DMS 273 (cell line): ENCODE data around the gene LHFPL2.

ENCODE experiments used
- DNase-seq: peaks from one replicate; lab custom pipeline; 2025; ENCODE audit not compliant: unreplicated experiment; lab: John Stamatoyannopoulos, UW

The LHFPL2 gene

GRCh38 chr5:78547183-78547582, 101.4 kb downstream of the LHFPL2 start:
- DNase-seq: no peak

DNA sequence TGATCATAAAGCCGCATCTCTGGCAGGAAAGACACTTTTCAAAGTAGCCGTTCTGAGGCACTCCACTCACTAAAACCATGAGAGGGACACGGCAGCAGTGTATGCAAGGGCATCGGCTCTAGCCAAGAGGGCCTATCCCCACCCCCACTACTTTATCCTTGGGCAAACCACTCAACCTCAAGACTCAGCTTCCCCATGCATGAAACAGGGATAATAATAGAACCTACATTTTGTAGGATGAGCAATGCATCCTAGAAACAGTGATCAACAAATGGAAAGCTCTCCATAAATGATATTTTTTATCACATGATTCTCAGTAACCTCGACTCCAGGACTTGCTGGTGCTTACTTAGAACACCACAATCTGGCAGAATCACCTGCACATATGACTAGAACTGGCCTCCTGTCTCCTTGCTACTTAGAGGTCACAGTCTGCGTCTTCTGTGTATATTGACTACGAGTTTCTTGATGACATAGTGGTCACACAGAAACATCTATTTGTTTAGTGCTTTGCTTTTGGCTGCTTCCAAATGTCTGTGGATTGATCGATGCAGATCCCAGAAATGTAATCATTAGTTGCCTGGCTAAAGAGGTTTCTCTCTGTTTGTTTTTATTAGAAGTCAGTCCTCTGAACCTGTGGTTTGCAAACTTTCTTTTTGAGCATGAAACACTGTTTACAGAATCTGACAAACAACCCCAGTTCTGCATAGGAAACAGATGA, 102.1 kb downstream of the LHFPL2 start:
- DNase-seq: no peak

DNA sequence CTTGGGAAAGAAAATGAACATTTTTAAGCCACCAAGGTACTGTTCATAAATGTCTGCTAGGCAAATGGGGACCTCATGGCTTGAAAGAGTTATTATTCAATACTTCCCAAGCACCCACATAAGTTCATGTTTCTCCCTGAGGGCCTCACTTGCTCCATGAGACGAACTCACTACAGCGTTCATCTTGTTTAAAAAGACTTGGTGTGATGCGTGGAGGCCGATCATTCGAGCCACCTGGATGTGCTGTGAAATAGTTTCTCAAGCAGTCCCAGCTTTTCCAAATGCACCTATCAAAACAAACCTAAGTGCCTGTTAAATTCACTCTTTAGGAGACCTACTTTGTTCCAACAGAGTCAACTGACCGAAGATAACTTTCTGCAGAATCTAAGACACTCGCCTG, 103.2 kb downstream of the LHFPL2 start:
- no peak for DNase-seq

DNA sequence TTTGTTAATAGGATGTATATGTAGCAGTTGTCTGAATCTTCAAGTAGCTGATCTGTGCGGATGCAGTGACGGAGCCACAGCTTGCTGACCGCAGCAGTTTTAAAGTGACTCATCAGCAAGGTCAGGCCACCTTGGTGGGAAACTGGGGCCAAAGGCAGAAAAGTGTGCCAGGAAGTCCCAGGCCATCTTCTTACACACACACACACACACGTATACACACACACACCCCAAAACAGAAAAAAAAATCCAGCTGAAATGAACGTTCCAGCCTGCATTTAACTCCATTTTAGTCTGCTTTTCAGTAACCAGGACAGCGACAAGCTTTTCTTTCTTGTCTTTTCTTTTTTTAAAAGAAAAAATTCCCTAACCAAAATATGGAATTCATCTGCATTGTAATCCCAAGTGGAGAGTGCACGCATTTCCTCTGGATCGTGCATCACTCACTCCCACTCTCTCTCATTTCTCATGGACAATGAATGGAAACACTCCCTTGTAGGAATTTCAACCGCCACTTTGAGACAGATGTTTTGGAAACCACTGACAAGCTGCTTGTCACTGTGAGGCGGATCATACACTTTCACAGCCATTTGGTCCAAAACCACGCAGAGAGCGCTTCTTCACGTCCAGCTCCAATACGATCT, 103.9 kb downstream of the LHFPL2 start:
- DNase-seq: no peak

DNA sequence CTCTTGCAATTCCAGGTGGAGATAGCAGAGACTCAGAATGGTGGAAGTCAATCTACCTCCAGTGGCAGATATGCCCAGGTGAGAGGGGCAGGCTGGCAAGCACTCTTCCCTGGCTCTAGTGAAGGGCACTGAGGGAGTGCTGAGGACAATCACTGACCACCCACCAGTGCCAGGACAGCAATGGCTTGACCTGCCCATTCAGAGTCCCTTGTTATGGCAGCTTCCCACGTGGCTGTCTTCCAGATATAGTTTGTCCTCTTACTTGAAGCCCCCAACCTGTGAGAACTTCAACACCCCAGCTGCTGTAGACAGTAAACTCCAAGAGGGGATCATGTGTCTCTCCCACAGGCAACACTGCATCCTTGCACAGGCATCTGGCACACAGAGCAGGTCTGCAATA, 104.7 kb downstream of the LHFPL2 start:
- no peak for DNase-seq

DNA sequence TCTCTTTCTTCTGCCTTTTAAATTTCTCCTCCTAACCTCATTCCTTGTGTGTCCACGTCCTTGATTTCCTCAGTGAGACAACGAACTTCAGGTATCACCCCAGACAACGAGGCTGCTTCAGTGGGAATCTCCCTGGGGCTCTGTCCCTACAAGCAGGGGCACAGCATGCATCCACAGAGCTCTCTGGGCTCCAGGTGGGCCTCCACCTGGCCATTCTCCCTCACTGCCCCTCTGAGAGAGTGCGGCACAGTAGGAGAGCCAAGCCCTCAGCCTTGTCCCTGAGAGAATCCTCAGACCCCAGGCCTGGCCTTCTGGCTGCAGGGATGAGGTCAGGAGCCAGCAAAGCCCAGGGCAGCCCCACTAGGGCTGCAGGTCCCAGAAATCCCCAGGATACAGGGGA, 105.3 kb downstream of the LHFPL2 start:
- DNase-seq: no peak

DNA sequence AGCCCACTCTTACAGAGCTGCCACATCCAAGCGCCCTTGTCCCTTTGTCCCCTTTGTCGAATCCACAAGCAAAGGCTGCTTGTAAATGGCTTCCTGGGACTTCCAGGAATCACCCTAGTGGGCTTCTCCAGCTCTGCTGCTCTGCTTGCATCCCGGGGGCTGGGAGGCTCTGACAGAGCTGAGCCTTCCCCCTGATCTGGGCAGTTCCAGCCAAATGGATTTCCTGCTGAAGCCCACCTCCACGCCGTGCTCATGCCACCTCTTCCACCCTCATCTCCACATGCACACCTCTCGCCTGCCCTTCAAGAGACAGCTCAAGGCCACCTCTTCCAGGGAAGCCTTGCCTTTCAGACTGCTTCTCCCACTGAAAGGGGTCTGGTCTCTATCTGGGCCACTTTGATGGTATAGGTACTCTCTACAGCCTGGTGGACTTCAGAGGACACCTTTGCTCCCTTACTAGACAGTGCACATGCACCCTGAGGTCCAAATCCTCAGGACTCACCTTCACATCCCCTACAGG, 106.2 kb downstream of the LHFPL2 start:
- no peak for DNase-seq

- DNase-seq: no peak
These were observed 107.4 kb downstream of the LHFPL2 start for GRCh38 chr5:78541086-78541654.

DNA sequence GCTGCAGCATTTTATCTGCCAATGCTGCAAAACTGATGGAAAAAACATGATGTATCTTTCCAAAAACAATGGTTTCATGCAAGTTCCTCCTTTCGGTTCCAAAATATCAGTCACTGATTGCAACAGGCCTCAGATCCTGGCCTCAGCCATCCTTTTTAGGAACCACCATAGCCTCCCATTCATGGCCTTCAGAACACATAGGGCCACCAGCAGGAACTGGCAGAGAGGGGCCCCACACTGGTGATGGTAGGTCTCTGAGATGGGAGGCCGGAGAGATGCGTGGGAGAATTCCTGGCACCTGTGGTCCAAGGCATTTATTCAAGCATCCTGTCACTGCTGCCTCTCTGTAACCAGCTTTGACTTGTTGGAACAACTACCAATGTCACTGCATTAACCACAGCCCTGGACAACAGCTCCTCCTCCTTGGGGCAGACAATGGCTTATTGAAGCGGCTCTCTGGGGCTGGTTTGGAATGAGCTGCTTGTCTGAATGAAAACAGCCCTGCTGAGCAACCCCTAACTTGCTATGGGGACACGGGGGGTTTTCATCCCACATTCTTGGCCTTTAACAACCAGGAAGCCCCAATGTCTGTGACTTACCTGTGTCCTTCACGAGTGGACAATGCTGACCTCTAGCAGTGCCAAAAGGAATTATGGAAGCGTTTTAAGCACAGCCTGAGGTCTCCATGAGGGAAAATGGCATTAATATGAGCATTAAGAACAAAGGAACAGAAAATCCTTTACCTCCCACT, 108.1 kb downstream of the LHFPL2 start:
- no peak for DNase-seq

DNA sequence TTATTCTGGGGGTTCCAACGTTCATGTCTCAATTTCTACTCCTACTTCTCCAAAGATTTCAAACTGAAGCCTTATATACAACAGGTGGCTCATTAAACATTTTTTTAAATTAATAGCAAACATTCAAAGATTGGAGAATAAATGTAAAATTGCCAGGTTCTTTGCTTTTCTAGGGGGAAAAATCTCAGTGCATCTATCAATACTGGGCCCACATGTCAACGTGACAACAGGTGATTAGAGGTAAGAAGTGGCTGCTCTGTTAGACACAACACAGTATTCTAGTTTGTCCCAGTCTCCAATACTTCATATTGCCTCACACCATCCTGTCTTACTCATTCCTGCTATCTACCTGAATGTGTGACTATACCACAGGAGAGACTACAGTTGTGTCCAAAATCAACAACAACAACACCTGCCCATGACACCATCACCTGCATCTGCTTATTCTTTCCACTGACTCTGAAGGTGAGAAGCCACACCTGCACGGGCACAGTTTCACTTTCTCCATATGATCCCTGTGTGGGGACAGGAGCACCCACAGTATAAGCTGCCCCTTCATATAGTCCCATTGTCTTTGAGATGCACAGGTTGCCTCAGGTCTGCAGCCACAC, 110.2 kb downstream of the LHFPL2 start:
- no peak for DNase-seq

DNA sequence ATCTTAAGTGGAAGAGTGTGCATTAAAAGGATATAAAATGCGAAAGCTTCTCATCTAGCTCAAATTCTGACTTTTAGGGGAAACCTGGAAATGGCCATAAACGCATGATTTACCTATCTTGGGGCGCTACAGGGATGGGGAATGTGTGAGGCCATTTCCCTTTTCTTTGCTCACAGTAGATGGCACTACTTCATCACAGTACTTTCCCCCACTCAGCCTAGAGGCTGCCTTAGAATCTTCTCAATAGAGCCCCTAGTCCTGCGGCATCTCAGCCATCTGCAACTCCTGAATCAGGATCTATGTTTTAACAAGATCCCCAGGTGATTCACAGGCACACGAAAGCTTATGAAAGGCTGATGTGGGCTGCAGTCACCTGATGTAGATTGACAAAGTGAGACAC, 110.8 kb downstream of the LHFPL2 start:
- DNase-seq: peak; percentile 62

GRCh38 chr5:78537411-78537810, 111.2 kb downstream of the LHFPL2 start:
- DNase-seq: no peak

- no peak for DNase-seq
These were observed 111.8 kb downstream of the LHFPL2 start for GRCh38 chr5:78536661-78537196.

DNA sequence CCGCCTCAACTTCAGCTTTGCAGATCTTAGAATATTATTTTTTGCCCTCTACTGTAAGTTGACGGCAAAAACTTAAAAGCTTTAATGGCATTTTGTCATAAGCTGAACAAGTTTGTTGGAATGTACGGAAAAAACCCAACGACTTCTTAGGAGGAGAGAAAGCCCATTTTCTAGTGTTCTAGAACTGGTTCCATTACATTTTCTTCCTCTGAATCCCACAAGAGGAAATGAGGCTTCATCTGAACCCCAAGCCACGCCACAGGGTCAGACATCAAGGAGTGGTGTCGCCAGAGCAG, 113.7 kb downstream of the LHFPL2 start:
- DNase-seq: no peak

DNA sequence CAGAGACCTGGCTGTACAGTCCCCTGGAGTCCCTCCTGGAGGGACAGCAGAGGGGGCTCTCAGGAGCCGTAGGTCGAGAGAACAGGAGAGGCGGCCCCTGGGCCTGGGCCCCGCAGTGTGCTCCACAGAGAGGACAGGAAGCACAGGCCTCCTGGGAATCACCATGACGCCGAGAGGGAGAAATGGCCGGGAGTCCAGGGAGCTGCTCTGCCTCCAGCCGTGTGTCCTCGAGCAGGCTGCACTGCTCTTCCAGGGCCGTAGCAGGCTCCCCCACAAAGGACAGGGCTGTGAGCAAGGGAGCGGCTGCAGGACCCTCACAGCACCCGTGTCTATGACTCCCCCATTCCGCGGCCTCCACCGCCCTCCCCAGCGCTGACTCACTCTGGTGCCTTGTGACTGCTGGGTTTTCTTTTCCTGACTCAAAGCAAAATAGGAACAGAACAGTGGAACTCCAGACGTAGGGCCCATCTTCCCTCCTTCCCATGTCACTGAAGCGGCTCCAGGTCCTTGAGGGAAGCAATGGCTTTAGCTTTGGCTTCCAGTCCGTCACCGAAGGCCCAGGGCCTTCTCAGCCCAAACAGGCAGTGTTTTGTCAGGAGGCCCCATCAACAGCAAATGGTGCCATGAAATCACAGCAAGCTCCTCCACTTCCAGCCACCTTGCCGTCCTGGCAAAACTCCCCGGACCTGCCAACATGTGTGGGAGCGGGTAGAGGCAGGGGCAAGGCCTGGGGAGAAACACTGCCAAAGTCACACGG, 114.2 kb downstream of the LHFPL2 start:
- no peak for DNase-seq

- DNase-seq: peak; percentile 60
These were observed 115.2 kb downstream of the LHFPL2 start for GRCh38 chr5:78533356-78533755.

DNA sequence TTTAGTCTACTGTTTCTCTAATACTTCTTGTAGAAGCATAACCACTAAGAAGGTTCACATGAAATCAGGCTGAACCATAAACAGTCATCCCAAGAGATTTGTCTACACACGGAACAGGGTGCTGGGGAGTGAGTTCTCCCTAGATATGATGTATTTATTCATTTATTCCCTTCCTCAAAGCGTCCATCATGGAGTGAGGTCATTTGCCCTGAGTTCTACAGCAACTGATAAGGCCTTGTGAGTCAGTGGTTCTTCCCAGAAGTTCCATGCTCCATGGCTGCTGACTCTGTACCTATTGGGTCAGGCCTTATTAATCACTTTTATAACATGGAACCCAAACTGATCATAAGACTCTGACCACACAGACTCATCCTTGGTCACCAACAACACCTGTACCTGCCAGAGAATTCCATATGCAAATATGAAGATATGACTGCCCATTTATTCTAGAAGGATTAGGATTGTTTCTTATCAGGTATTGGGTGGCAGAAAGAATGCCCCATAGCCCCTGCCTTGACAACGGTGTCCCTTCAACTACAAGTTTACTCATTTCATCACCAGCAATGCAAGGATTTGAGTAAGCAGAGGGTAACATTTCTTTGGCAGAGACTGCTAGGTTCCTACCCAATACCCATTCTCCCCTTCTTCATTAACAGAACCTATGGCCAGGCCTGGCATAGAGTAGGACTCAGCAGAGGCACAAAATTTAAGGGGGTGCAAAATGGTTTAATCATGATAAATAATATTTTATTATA, 118.1 kb downstream of the LHFPL2 start:
- DNase-seq: no peak

DNA sequence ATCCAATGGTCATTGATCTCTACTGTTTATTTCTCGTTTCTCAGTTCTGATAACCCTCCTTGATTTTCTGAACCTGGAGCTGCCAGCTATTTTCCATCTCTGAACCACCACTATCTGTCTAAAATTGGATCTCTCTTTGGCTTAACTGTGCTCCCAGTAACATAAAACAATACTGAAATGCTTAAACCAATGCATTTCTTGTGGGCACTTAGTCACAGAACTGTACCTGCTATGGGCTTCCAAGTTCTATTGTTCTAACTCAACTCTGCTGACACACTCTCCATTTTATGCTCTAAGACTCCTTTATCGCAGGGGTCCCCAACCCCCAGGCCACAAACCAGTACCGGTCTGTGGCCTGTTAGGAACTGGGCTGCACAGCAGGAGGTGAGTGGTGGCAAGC, 120.6 kb downstream of the LHFPL2 start:
- no peak for DNase-seq

DNA sequence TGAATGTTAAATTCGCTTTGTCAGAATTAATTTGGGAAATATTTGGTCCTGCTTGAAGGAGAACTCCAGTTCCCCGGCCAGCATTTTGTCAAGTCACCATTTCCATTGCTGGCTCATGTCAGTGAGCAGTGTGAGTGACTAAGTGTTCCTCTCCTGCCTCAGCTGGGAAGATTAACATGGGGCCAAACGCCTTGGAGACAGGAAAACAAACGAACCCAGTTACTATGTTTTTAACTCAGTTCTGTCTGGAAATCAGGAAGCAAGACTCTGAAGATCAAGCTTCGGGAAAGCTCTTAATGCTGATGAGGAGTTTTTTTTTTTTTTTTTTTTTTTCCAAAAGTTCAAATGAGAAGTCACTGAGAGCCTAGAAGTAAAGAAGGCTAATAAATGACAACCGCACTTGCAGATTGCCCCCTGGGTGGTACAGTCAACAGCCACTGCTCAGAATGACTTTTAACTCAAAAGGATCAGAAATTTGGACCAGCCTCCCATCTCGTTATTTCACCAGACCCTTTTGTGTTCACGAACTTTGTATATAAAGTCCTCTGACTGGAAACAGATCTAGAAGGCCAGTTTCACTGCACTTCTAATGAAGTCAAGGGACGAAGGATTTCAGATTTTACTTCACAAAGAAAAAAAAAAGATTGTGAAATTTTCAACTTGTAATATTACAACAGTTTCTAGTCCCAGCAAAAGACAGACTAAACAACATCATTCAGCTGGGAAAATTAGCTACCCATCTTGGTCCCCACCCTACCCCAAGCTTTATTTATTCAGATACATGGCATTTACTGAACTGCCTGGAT, 121.3 kb downstream of the LHFPL2 start:
- peak; percentile 22 for DNase-seq
